GDM1 (cell line): ENCODE measurements around the gene CRACDL.

Experiments used
- DNase-seq: peaks from one replicate; lab custom pipeline; 2025; lab: John Stamatoyannopoulos, UW

The CRACDL gene

DNA sequence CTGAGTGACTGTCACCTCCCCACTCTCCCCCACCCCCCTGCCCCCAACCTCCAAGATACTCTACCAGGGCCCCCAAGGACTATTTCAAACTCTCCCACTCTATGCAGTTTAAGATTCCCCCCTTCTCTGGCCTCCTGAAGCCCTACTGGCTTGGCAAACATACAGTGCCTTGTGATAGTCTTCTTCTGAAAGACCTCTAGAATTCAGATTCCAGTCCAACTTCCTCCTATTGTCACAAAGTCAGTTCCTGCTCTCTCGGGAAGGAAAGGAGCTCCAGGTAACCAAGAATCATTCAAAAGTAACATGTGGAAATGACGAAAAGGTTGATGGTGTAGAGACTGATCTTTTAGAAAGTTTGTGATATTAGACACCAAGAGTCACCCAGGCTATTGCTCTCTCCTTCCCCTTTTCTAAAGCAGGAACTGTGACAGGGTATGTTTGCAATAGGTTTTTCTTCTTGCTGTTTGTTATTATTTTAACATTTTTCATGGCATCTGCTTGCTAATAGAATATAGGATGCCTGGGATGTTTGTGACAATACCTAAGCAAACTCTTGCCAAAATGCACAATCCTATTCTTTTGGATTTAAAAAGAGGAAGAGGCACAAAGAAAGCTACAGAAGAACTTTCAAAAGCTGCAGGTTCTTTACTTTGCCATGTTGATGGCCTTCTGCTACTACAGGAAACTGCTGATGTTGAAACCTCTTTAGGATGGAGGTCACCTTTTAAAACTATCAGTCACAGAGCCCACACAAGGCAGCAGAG lies 111.6 kb downstream of the CRACDL start:
- DNase-seq, result no peak

DNA sequence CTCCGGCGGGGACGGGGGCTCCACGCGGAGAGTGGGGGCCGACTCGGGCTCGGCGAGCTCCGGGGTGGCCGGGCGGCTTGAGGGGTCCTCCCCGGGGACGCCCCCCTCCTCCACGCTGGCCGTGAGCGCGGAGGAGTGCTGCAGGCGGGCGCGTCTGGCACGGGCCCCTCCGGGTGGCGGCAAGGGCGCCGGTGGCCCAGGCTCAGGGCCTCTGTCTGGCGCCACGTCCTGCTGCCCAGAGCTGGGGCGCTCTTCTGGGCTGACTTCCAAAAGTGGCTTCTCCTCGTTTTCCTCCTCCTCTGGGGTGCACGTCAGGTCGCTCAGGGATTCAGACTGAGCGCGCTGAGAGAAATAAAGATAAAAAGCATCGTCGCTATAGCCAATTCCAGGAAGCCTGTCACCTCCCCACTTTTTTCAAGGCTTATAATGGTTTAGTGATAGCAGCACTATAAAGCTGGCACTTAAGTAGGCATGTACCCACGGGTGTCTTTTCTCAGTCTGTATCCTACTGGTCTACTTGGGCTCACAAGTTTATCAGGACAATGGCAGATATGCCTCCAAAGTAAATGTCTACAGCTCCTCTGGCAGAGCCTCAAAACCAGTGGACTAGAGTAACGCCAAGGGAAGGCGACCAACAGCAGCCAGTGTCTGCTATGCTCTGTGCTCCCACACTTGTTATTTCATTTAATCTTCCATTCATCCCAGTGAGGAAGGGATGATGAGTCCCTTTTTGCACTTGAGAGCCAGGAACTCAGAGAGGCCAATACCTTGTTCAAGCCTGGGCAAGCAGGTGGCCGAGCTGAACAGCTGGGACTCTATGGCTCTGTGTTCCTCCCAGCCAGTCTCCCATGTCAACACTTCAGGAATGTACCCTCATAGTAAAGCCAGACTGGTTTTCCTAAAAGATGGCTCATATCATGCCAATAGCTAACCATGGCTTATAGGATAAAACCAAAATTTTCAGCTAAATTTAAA lies 112.5 kb downstream of the CRACDL start:
- DNase-seq, result no peak

DNA sequence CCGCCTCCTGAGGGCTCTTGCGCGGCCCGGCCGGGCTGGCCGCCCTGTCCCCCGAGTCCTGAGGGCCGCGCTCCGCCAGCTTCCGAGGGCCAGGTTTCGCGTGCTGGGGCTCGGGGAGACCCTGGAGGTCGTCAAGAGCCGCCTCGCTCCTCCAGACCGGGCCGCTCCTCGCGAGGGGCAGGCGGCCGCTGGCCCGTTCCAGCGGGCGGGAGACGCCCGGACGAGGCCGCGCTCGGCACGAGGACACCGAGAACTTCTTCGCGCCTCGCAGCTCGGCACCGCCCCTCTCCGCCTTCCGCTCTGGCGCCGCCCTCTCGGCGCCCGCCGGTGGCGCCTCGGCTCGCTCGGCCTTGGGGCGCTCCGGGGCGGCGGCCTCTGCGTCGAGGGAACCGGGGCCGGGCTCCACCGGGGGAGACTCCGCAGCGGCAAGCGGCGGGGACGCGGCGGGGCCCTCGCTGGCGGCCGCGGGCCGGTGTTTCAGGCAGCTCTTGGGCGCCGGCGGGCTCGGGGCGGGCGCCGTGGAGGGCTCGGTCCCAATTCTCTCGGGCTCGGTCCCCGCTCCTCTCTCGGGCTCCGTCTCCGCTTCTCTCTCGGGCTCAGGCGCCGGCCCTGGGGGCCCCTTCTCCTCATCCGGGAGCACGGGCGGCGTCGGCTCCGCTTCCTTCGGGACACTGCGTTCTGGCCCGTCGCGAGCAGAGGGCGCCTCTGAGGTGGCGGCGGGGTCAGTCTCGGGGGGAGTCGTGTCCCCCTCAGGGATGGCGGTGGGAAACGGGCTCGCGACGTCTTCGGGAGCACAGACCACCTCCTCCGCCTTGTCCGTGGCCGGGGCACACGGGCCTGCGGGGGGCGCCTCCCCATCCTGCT lies 113.5 kb downstream of the CRACDL start:
- DNase-seq, result no peak

DNA sequence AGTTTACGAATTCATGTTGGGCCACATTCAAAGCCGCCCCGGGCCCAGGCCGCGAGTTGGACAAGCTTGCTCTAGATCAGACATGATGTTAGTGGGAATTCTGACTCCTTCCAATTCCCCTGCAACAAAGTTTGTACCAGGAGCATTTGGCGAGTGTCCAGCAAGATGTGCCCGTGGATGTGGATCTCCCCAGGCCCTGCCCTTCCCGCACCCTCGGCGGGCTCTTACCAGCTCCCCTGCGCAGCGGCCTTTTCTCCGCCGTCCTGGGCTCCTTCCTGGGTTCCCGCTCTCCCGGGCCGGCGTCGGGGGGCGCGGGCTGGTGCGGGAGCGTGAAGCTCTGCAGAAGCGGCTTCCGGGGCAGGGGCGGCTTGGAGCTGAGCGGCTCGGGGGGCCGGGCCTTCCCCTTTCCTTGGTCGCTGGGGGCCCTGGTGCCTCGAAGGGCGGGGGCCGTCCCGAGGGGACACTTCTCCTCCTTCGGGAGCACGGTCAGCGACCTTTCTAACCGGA lies 114.3 kb downstream of the CRACDL start:
- DNase-seq, result no peak

DNA sequence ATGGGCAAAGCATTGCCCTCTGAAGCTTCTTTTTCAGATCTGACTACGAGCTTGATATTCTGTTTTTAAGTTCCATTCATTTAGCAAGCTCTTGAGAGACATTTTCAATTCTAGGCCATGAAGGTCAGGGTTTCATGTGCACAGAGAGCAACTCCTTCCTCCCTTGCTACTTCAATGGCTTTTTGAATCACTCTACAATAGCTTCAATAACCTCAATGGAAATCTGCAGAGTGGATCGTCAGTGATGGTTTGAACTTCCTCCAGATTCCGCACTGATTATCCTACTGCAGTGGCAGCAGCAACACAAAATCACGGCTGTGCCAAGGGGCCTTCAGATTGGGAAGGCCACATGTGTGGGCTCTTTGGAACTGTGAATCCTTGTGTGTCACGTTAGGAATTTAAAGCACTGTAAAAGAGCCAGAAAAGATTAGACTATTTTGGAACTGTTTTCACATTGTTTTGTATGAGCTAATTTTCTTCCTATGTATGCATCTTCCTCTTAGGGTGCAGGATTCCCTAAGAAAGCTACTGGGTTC lies 116.7 kb downstream of the CRACDL start:
- DNase-seq, result no peak

DNA sequence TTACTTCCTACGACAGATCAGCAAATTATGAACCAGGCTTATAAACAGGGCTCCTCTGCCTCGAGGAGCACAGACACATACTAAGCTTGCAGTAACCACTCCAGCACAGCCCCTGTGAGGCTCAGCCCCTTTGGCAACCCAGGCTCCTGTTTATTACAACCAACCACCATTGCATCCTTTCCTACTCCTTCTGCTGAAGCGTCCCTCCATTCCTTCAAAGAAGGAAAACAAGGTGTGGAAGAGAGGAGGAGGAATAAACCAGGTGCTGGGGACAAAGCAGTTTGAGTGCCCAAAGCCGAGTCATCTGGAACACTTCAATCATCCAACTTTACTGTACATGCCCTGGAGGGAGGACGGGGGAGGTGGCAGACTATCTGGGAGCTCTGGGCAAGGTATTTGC lies 117.9 kb downstream of the CRACDL start:
- DNase-seq, result no peak

DNA sequence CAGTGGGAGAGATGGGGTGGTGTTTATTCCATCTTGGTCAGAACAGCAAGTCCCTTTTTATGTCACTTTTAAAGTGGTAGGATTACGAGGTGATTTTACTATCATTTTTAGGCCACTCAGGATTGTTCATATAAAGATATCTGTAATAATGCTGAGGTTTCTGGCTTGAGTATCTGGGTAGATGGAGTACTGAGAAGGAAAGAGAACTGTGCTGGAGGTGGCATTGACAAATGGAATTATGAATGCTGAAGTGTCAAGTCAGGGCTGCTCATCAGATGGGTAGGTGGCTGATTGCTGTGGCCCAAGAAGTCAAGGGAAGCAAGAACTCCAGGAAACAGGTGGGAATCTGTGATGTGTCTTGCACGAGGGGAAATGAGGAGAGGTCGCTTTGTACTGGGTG lies 119.7 kb downstream of the CRACDL start:
- DNase-seq, result no peak

DNA sequence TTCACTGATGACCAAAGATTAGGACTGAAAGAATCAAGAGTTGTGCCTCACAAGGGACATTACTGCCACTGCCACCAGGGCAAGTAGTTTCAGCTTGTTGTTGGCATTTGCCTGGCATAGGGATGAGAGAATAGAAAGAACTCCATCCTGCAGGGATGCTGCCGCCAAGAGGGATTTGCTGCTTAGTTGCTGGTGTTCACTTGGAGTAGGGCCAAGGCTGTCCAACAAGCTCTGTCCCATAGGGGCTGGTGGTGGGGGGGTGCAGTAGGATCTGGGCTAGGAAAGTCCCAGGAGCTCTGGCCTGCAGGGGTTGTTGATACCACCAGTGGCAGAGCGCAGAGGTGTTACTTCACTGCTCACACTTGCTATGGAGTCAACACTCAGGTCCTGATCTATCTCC lies 120.2 kb downstream of the CRACDL start:
- DNase-seq, result no peak

DNA sequence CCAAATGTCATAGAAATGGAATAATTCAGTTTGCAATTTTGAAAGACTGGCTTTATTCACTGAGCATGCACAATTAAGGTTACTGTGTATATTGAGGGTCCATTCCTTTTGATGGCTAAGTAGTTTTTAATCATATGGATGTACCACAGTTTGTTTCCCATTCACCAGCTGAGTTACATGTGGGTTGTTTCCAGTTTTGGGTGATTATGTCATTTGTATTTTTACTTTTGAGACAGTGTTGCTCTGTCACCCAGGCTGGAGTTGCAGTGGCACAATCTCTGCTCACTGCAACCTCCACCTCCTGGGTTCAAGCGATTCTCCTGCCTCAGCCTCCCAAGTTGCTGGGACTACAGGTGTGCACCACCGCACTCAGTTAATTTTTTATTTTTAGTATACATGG lies 124.3 kb downstream of the CRACDL start:
- DNase-seq, result no peak

DNA sequence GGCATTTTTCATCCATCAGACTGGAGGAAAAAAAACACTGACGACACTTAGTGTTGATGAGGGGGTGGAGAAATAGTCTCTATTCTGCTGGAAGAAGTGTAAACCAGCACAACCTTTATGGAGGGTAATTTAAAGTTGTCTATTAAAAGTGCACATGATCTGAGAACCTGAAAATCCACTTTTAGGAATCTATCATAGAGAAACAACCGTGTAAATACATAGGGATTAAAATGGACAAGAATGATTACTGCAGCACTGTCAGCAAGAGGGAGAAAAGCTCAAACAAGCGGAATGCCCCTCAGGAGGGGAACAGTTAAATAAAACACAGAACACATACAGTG lies 125.5 kb downstream of the CRACDL start:
- no peak for DNase-seq

DNA sequence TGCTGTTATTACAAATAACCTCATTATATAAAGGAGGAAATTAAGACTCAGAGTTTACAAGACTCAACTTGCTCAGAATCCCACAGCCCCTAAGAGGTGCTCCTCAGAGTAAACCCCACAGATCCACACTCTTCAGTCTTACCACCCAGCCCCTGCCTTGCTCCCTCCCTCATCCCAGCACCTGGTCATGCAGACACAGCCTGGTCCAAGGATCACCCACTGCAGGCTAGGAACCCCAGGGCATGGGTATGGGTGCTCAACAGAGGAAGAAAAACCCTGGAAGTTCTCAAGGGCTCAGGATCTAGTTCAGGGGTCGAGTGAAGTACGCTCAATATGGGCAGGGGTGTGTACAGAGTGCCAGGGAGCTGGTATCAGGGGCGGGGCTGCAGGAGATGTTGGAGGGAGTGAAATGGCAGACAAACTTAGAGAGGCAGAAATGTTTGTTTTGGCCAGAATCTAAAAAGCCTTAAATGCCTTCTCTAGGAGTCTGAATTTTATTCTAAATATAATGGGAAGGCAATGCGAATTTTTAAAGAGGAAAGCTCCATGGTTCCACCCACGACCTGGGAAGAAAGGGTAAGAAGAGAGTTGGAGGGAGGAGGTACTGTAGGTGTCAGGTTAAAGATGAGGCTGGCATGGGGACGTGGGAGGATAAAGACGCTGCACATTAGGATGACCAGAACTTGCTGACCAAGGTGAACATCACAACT lies 126.0 kb downstream of the CRACDL start:
- DNase-seq, result no peak

DNA sequence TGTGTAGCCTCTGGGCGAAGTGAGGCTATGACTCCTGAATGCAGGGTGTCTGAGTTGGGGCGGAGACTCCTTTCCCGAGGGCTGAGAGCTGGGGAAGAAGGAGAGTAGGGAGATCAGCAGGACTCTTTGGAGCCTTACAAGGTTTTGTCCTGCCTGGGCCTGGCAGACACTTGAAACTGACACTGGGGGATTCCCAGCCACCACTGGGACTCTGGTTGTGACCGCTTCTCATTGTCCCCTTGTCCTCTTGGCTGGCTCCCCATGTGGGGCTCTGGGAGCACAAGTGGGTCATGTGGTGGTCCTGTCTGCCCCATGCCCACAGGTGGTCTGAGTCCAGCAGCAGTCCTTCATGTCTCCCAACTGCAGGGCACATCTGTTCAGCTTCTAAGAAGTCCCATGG lies 126.9 kb downstream of the CRACDL start:
- no peak for DNase-seq

DNA sequence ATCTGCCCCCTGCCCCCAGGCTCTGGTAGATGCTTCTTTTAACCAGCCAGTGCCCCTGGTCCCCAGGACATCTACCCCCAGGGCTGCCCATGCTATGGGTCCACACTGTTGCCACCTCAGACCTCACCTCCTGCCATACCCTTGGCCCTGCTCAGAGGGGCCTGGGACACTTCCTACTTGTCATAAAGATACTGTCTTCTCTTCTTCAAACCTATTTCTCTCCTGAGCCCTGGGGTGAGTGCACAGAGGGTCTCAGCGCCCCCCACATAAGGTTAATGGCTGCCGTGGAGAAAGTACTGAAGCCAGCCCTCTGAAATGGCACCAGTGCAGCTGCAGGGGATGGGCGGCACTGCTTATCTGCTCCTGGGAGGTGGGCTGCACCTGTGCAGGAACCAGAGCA lies 127.5 kb downstream of the CRACDL start:
- DNase-seq, result no peak

DNA sequence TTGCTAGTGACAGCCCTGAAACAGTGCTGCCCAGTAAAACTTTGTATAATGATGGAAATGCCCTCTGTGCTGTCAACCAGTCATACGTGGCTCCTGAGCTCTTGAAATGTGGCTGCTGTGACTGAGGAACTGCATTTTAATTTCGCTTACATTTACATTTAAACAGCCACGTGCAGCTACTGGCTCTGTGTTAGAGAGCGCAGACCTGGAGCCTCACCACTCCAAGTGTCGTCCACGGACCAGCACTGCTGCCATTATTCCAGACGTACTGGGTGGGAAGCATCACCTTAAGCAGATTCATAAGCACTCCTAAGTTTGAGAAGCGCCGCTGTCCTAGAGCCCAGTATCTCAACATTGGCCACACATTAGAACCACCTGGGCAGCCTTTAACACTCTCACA lies 128.1 kb downstream of the CRACDL start:
- DNase-seq, result no peak

DNA sequence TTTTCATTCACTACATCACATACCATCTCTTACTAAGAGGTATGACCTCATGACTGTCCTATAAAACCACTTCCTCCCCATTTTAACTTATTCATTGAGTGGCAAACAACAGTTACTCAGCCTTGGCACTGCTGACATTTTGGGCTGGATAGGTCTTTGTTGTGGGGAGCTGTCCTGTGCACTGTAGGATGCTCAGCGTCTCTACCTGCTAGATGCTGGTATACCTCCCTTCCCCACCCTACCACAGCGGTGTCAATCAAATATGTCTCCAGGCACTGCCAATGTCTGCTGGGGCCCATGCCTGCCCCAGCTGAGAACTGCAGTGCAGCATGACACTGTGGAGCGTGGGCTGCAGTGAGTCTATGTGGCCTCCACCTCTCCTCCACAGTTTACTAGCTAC lies 128.8 kb downstream of the CRACDL start:
- no peak for DNase-seq

DNA sequence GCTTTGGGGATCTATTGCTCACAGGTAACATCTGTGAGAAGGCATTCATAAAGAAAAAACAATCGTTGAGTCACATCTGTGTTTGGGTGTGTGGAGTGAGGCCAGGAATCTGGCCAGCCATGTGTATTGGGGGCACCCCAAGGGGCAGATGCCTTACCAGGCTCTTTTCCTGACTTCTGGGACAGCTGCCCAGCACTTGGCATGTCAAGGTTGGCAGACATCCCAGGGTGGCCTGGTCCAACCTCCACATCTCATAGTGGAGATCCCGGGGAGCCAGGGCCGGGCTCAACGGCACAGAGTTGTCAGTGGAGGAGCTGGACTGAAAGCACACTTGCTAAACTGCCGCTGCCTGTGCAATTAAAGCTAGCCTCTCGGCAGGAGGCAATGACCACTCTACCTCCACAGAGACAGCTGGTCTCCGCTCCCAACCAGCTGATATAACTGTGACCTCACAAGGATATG lies 129.8 kb downstream of the CRACDL start:
- DNase-seq, result no peak

DNA sequence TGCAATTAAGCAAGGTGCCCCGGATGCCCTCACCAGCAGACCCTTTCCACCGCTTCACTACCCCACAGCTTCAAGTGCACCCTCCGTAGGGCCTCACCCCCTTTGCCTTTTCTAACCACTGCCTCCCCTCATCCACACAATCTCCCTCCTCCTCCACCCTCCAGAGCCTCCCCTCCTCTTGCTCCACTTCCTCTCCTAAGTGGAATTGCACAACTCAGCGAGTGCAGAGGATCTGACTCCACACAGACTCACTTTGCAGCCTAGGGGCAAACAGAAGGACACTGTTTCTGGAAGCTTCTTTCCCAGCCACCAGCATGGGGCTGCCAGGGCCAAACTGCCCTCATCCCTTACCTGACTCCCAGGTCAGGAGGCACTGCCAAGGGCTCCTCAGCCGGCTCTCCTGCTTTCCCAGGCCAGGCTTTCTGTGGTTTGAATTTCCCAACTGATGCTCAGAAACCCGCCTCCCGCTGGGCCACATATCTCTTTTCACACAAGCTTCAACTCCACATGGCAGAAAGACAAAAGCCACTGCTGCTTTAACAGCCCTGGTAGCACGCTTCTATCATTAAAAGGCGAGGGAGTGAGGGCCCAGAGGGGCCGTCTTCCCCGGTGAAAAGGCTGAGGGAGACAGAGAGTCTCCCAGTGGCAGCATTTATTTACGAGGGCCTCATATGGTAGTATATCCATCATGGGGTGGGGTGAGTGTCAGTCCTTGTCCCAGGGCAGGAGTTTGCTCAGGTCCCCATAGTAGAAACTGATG lies 130.4 kb downstream of the CRACDL start:
- DNase-seq, result peak; percentile 11

DNA sequence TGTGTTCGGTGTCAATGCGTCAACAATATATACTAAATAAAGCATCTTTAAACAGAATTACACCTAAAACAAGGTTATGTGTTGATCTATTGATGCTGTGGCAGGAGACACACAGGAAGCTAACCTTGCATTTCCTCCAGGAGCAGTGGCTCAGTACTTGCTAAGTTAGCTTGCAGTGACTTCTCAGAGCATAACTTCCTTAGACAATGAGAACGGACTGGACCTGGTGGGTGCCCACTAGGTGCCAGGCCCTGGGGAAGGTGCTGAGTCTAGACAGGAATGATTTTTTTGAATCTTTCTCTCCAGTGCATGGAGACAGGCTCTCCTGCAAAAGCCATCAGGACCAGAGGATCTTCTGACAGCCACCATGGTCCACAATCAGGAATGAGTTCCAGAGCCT lies 131.3 kb downstream of the CRACDL start:
- no peak for DNase-seq

DNA sequence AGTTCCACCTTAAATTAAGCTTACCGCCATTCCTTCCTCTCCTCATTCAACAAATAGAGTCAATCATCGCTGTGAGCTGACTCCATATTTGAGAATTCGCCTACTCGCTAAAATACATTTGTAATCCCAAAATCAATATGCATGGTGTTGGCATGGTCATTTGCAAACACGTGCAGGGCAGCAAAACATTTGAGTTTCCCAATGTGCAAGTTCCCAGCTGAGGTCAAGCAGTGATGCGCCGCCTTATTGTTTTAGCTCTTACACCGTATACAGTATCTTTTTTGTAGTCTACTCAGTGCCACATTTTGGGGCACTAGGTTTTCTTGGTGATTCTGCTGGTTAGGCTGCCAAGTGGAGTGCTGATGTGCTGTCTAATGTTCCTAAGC lies 131.8 kb downstream of the CRACDL start:
- DNase-seq, result no peak
